HG03558 (cell line): Measurements from ENCODE around the gene EIF5A2.
"Not testable (repeated sequence)": the region's sequence is repeated elsewhere in the genome, so short reads cannot be mapped to it uniquely, and the experiment has no call there.

ENCODE experiments used
- ATAC-seq: cut with Tn5 transposase; IDR thresholded peaks from one replicate; pipeline ENCODE4 v1.9.1; 2021; ENCODE audit warnings: moderate number of reproducible peaks; ENCODE audit not compliant: unreplicated experiment; ENCODE audit errors: extremely low read depth

The EIF5A2 gene

DNA sequence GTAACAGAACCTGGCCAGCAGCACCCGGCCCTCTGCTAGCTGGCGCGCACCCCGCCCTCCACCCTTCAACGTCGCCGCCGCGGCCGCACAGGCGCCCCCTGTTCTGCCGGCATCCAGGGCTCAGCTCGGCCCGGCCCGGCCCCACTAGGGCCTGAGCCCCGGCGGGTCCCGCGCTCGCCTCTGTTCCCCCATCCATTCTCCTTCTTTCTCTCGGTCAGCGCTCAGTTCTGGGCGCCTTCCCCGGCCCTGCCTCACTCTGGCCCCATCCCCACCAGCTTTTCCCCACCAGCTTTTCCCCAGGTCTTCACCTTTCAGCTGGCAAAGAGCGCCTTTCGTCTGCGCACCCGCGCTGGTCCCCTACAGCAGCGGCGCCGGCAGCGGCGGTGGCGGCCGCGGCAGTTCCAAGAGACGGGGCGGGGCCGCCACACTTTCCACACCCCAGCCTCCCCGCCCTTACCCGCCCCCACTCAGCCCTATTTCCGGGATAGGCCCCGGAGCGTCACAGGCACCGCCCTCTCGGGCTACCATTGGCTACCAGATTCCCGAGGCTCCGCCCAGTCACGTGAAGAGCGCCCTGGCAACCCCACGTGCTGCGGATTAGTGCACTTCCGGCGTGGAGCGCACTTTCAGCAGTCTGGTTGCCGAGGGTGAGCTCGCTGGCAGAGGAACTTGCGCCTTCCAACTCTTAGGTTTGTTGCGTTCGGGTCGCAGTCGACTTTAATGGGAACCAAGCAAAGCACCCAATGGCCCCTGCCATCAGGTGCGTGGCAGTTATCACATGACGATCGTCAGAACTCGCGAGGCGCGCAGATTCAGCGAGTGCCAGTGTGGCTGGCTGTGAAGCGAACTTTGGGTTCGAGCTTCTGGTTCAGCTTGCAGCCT, at the start of gene EIF5A2:
EIF5A2 (minus strand) TSS at position 403 of the 882 bp plus-strand sequence. CDS start 831 bp downstream, outside the sequence.
- ATAC-seq: peak; percentile 69

DNA sequence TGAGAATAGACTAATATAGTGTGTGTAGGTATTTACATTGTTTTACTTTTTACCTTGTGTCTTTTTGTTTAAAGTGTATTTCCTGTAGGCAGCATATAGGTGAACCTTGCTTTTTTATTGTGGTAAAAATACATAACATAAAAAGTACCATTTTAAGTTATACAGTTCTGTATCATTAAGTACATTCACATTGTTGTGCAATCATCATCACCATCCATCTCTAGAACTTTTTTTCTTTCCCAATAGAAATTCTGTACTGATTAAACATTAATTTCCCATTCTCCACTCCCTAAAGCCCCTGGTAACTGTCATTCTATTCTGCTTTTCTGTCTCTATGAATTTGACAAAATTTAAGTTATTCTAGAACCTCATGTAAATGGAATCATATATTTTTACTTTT, 48.2 kb upstream of the EIF5A2 start:
- ATAC-seq: no peak

DNA sequence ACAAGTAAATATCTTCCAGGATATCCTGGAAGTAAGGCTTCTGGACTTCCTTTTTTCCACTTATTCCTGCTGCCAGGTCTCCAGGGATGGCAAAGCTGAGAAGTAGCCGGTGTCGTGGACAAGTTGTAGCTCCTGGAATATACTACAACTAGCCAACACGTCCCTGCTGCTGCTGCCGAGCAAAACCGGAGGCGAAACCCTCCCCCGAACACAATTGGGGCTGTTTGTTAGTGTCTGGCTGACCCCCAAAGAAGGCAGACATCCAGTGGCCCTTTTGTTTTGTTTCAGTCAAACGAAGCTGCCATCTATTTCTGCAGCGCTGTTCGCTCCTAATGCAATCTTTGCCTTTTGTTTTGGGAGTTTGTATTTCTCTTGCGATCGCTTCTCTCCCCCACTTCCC, 45.3 kb upstream of the EIF5A2 start:
- no peak for ATAC-seq

DNA sequence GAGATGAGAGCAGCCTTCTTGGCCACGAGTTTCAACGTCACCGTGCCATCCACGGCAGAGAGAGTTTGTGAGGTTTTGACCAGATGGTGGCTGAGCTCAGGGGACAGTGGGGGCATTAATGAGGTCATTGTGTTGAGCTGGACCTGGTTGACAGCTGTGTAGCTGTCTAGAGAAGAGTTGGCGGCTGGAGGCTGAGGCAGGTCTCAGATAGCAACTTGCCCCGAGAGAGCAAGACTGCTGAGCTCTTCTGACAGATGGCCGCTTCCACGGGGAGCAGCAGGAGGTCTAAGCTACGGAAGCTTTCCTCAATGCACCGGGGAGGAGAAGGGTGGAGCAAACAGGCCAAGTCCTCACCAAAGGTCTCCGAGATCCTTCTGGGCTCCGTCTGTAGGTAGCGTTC, 44.8 kb upstream of the EIF5A2 start:
- no peak for ATAC-seq

DNA sequence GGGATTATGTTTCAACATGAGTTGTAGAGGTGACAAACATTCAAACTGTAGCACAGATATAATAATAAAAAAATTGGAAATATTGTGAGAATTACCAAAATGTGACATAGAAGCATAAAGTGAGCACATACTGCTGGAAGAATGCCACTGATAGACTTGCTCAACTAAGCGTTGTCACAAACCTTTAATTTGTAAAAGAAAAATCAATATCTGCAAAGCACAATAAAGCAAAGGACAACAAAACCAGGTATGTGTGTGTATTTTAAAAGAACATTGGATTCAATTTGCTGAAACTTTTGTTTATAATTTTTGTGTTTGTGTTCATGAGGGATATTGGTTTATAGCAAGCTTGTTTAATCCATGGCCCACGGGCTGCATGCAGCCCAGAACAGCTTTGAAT, 40.8 kb upstream of the EIF5A2 start:
- no peak for ATAC-seq

DNA sequence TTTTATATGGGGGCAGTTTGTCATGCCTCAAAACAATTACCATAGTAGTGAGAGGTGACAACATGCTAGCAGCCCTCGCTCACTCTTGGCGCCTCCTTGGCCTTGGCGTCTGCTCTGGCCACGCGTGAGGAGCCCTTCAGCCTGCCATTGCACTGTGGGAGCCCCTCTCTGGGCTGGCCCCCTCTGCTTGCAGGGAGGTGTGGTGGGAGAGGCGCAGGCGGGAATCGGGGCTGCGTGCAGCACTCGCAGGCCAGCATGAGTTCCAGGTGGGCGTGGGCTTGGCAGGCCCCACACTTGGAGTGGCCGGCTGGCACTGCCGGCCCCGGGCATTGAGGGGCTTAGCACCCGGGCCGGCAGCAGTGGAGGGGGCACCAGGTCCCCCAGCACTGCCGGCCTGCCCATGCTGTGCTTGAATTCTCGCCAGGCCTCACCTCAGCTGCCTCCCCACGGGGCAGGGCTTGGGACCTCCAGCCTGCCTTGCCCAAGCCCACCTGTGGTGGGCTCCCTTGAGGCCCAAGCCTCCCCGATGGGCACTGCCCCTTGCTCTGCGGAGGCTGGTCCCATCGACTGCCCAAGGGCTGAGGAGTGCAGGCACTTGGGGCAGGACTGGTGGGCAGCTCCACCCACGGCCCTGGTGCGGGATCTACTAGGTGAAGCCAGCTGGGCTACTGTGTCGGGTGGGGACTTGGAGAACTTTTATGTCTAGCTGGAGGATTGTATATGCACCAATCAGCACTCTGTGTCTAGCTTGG, 38.8 kb upstream of the EIF5A2 start:
- no peak for ATAC-seq

DNA sequence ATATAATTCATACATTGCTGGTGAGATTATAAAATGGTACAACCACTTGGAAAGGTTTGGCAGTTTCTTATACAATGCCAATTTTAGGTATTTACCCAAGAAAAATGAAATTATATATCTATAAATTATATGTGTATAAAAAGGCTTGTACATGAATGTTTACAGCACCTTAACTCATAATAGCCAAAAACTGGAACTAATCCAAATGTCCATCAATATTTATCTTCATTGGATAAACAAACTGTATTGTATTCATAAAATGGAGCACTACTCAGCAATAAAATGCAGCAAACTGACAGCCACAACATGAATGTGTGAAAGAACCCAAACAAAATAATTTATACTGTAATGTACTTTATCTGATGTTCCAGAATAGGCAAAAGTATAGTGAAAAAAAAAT, 33.6 kb upstream of the EIF5A2 start:
- ATAC-seq: no peak

DNA sequence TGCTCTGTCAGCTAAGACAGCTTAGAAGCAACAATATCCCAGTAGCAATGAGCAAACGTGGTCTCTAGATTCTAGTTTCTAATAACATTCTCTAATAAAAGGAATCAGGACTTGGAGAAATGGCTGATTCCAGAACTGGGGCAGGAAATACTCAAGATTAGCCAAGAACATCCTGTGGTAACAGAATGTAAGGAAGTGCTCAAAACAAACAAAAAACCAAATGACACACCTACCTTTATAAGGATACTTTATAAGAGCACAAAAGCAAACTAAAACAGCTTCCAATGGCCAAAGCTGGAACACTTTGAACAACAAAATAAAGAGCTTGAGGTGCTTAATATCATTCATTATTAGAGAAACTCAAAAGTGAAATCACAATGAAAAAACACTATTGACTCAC, 33.1 kb upstream of the EIF5A2 start:
- ATAC-seq: no peak

DNA sequence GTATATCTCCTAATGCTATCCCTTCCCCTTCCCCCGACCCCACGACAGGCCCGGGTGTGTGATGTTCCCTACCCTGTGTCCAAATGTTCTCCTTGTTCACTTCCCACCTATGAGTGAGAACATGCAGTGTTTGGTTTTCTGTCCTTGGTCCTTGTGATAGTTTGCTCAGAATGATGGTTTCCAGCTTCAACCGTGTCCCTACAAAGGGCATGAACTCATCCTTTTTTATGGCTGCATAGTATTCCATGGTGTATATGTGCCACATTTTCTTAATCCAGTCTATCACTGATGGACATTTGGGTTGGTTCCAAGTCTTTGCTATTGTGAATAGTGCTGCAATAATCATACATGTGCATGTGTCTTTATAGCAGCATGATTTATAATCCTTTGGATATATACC, 24.6 kb upstream of the EIF5A2 start:
- ATAC-seq: not testable (repeated sequence)

DNA sequence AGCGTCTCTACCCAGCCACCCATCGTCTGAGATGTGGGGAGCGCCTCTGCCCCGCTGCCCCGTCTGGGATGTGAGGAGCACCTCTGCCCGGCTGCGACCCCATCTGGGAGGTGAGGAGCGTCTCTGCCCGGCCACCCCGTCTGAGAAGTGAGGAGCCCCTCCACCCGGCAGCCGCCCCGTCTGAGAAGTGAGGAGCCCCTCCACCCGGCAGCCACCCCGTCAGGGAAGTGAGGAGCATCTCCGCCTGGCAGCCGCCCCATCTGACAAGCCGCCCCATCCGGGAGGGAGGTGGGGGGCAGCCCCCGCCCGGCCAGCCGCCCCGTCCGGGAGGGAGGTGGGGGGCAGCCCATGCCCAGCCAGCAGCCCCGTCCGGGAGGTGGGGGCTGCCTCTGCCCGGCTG, 15.1 kb upstream of the EIF5A2 start:
- ATAC-seq: not testable (repeated sequence)

DNA sequence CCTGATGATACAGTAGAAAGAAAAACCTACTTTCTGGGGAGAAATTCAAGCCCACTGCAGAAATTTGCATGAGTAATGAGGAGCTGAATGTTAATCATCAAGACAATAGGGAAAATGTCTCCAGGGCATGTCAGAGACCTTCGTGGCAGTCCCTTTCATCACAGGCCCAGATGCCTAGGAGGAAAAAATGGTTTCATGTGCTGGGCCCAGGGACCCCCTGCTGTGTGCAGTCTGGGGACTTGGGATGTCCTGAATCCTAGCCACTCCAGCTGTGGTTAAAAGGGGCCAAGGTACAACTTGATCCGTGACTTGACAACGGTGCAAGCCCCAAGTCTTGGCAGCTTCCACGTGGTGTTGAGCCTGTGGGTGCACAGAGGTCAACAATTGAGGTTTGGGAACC, 10.3 kb upstream of the EIF5A2 start:
- no peak for ATAC-seq

DNA sequence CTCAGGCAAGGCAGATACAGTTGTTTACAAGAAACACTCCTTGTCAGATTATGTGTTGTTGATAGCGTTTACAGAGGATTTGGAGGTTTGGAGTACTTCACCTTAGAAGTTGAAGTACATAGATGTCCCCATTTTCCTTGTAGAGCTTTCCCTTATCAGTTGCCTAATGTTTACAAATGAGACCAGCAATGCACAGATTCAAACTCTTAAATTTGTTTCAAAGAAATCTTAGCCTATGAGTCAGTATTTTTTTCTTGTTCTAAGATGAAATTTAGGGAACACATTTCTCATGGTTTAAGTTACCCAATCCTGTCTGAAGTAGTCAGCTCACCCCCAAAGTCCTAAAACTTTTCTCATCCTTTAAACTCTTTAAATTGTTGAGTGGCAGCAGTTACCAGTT, 6.3 kb upstream of the EIF5A2 start:
- no peak for ATAC-seq

DNA sequence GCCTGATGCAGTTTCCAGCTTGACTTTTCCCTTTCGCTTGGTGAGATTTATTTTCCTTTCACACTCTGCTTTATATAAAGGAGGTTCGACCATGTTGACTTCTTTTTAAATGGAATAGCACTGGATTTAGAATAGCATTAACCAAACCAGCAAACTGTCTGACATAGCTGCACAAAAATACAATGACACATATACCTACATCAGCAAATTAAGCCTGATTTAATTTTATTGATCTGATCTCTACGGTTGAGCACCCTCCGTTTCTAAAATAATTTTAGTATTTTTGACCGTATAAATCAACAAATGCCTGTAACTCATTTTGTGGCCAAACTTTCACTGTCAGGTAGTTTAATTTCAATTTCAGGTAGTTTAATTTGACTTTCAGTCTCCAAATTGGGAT, 5.8 kb upstream of the EIF5A2 start:
- no peak for ATAC-seq

DNA sequence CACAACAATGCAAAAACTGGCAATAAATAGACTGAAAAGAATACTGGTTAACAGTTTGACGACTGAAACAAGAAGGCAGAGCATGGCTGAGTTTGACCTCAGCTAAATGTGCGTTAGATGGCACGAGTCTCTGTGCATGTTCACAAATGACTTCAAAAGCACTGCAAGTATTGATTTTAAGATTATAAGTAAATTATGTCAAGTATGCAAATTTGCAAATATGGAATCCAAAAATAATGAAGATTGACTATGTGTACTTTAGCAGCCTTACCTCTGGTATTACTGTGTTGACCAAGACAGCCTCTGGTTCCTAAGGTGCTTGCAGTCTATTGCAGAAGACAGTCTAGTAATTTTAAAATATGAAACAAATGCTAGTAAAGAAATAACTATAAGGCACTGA, 2.6 kb upstream of the EIF5A2 start:
- no peak for ATAC-seq

DNA sequence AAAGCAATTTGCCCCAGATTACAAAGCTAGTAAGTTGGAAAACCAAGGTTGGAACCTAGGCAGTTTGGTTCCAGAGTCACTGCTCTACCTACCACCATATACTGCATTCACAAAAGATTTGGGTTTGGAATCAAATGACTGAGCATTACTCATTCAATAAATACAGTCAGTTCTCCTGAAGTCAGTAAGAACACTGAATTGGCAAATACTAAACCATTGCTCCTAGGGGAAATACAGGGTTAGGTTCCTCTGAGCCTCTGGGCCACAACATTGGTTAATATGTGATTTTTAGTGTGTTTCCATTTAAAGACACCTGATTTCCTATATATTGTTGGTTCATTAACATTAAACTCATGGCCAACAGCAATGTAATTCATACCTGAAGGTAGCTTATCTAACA, 2.1 kb upstream of the EIF5A2 start:
- ATAC-seq: no peak

DNA sequence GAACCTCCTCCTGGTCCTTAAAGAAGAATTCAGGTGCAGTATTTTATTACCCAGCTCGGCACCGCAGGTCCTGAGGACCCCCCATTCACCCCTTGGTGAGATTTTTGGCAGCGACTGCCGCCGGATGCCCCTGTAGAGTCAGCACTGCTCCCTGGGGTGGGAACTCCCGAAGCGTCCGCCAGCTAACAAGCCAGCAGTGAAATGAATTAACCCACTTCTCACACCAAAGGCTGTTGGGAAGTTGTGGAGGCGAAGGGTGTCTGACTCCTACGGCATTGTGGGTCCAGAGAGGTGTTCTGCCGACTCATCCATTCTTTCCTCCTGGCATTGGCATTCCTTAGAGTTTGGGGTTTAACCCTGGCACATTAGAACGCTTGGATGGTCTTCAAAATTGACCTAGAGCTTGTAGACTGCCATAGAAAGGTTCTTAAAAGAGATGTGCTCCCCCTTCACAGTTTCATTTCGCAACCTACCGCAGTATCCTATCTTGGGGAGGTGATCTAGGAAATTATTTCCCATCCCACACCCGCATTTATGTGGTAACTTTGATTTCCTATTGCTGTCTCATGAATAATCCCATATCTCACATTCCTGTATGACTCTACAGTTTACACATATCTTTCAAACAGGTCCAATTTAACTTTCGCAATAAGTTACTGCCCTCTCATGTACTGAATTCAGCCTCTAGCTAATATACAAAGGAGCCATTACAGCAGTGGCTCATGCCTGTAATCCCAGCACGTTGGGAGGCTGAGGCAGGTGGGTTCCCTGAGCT, 879 bp upstream of the EIF5A2 start:
- no peak for ATAC-seq

DNA sequence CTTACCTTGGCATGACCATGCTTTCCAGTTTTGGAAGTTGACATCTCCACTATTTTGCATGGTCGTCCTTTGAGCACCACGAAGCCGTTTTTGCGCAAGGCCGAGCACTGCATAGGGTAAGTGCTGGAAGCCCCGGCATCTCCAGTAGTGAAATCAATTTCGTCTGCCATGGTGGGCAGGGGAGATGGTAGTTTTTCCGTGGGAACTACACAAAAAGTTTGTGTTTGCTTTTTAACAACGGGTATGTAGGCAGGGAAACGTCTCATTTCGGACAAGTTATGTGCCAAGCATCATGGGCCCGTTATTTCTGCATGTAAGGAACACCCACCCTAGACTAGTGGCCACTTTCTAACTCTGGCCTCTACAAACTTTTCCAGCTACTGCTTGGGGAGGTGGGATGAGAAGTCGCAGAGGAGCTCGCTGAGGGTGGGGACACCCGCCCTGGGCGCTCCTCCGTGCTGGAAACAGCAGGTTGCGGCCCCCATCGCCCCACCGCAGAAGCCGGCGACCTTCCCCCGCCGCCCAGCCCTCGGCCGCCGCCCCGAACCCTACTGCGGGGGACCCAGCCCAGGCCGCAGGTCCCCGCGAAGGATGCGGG, 701 bp downstream of the EIF5A2 start:
- no peak for ATAC-seq

DNA sequence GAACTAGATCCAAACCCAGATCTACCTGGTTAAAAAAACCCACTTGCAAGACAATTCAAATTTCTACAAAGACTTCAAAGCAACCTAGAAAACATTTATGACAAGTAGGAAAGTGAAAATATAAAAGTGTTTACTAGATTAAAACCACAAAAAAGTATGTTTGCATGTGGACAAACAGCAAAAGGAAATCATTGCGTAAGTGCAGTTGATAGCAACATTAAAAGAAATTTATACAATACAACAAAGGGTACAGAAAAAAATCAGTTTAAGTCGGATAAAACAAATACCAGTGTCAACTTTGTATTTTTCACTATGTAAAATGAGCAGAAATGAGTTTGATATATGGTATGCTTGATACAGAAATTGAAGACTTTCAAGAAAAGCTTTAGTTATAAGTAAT, 2.6 kb downstream of the EIF5A2 start:
- ATAC-seq: no peak

DNA sequence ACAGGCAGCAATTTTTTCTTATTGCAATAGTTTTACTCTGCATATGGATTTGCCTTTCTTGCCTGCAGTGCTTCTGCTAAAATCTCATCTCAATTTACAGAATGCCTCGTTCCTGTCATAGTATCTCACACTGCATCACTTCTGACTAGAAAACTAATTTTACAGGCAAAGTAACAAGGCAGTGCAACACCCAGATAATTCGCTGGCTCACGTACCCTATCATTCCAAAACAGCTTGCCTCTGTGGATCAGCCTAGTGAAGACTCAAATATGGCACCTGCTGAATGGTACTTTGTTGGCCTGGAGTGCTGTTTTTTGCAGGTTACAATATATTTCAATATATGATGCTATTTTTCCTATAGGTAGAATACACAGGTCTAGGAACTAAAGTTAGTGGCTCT, 5.3 kb downstream of the EIF5A2 start:
- no peak for ATAC-seq

DNA sequence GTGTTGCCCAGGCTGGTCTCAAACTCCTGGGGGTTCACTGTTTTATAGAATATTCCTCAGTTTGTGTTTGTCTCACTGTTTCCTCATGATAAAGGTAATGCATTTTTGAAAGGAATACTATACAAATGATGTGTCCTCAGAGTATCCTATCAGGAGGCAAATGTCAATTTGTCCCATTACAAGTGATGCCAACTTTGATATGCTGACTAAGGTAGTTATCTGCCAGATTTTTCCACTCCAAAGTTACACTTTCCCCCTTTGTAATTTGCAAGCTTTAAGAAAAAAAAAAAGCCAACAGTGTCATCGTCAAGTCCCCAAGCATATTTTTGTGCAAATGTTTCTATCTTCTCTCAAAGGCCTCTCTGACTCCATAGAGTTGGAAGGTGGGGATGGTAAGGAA, 9.0 kb downstream of the EIF5A2 start:
- ATAC-seq: no peak
